Smooth muscle cell of the brain vasculature (primary cell): Measurements from ENCODE around the gene RHD.
"Not testable (repeated sequence)": the region's sequence is repeated elsewhere in the genome, so short reads cannot be mapped to it uniquely, and the experiment has no call there.

ENCODE experiments used
- DNase-seq: peaks from one replicate; pipeline ENCODE4 v3.0.0-alpha.2; 2012; ENCODE audit warnings: low read depth, low spot score

RHD gene

DNA sequence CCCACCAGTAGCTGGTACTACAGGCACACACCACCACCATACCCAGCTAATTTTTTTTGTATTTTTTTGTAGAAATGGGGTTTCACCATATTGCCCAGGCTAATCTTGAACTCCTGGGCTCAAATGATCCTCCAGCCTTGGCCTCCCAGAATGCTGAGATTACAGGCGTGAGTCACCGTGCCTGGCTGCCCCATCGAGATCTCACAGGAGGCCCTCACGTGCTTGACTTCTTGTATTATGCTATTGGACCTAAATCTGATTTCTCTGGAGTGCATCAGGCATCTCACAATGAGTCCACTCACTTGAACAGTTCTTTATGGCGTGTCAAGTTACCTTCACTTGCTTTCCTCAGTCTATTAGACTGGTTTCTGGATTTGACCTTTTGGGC lies 15.7 kb upstream of the RHD start:
- no peak for DNase-seq

DNA sequence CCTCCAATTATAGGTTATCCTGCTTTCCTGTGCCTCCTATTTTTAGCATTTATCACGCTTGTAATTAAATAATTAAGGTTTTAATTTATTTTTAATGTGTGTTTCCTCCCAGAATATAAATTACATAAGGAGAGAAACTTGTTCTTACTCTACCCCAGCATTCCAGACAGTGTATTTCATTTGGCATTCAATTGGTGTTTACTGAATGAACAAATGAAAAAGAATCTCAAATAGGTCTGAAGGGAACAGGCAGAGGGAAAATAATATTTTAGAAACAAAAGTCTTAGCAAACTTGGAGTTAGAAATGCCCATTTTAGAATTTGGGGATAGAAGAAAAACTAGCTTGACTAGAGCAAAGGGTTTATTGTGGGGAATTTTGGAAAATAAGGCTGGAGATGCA lies 15.1 kb upstream of the RHD start:
- DNase-seq, result no peak

DNA sequence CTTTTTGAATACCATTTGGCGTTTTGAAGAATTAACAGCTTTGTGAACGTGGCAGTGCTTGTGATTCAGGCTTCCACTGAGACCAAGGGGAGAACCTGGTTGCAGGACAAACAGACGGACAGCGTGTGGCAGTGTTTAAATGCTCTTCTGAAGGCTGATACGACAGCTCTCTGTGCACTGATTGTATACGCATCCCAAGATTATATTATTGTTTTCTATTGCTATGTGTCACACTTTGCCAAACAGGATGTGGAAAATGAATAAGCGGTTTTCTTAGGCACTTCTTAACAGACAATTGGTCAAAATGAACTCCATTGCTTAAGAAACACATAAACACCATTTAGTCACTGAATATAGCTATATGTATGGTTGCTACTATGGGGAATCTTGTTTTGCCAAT lies 12.5 kb upstream of the RHD start:
- not testable (repeated sequence) for DNase-seq

DNA sequence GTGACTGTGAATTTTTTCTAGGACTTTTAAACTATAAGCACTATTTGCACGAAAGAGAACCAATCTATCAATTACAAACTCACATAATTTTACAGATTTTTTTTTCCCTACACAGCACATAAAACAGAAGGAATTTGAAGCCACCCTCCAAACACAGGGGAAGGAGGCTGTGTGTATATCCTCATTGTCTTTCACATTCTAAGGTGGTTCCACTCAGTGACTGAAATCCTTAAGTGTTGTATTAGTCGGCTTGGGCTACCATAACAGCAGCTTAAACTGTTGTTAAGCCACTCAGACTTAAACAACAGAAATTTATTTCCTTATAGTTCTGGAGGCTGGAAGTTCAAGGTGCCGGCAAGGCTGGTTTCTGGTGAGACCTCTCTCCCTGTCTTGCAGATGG lies 12.0 kb upstream of the RHD start:
- DNase-seq, result not testable (repeated sequence)

DNA sequence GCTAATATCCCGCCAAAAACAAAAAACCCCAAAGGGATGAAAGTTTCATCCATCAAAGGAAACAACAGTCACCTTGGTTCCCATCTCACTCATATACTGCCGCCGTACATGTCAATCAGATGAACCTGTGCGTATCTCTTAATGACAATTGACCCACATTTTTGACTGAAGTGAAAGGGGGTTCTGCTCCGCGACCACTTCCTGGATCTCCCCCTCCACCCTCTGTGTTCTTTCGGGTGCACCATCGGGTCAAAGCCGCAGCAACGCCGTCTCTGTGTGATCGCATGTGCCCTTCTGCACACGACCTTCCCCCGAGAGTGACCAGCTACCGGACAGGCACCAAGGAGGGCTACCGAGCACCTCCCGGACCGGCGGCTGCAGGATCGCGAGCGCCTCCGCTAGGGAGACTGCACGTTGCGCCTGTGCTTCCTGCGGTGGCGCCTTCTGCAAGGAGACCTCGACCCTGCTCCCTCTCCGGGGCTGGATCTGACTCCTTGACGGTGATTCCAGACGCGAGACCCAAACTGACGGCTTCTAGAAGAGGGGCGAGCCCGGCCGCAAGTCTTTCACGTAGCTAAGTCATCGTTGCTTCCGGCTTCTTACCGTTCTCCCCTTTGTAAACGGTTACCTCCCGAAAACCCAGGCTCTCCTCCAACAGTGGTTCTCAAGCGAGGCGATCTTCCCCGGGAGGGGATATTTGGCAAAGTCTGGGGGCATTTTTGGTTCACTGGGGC lies 5.6 kb upstream of the RHD start:
- DNase-seq, result not testable (repeated sequence)

DNA sequence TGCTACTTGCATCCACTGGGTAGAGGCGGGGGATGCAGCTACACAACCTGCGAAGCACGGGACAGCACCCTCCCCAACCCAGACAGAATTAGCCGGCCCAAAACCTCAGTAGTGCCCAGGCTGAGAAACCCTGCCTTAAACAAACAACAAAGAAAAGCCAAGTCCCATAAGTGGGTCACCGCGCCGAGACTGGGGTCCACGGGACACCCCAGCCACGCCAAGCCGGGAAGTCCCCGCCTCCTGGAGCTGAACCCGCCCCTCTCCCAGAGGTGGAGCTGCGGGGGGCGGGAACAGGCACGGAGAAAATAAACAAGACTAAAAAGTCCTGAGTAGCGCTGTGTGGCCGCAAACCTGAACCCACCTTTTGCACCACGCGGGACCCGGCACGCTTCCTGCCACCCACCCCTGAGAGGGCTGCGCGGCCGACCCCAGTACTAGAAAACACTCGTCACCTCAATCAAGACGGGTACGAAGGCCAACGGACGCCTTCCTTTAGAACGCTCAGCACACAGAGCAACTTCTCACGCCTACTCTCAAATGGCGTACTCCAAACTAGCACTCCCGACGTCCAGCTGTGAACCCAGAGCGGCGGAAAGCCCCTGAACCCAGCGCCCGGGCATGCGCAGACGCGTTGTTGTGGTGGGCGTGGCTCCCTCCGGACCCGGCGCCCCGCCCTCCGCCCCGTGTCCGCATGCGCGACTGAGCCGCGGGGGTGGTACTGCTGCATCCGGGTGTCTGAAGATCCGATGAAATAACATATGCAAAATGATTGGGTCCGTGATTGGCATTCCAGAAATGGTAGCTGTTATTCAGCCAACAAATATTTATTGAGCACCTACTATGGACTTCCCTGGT lies 4.8 kb upstream of the RHD start:
- not testable (repeated sequence) for DNase-seq

DNA sequence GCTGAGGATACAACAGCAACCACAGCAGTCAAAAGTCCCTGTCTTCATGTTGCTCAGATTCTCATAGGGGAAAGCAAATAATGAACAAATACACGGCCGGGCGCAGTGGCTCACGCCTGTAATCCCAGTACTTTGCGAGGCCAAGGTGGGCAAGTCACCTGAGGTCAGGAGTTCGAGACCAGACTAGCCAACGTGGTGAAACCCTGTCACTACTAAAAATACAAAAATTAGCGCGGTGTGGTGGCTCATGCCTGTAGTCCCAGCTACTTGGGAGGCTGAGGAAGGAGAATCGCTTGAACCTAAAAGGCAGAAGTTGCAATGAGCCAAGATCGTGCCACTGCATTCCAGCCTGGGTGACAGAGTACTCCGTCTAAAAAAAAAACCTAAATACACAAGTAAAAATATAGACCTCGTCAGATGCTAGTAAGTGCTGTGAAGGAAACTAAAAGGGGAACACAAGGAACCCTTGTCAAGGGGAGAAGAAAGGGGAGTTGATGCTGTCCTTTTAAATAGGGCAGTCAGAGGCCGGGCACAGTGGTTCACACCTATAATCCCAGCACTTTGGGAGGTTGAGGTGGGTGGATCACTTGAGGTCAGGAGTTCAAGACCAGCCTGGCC lies 4.1 kb upstream of the RHD start:
- DNase-seq, result not testable (repeated sequence)

DNA sequence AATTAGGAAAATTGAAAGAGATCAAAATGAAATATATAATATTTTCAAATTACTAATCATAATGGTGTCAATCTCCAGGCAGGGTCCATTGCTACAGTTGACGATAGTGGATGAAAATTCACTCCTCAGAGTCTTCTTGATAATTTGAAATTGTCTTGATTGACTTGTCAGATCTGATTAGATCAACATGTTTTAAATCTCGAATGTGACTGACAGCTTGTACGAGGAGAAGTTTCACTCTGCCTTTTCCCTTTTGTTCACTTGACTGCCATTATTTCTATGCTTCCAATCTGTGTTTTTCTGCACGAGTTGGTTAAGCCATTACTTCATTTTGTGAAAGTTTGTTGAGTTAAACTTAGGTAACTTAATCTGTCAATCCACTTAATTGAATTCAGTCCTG lies 3.3 kb downstream of the RHD start:
- DNase-seq, result not testable (repeated sequence)

DNA sequence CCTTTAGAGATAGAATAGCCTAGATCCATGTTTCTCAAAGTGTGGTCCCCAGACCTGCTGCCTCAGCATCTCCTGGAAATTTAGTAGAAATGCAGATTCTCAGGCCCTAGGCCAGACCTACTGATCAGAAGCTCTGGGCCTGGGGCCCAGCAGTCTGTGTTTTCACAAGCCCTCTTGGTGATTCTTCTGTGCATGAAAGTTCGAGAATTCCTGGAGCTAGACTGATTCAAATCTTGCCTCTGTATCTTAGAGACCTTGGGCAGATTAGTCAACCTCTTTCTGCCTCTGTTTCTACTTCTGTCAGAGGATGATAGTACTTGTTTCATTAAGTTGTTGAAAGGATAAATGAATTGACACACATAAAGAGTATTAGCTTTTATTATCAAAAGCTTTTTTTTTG lies 5.0 kb downstream of the RHD start:
- DNase-seq, result not testable (repeated sequence)

DNA sequence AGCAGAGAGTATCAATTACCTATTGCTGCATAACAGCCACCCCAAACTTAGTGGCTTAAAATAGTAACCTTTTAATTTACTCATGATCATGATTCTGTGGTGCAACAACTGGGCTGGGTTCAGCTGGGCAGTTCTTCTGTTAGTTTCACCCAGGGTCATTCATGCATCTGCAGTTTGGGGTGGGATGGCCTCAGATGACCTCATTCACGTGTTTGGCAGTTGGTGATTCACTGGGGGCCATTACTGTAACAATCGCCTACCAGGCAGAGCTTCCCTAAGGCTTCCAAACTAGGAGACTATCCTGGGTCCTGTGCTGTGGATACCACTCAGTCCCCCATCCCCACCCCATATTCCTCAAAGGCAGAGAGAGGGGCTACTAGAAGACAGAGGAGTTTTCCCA lies 6.0 kb downstream of the RHD start:
- not testable (repeated sequence) for DNase-seq

DNA sequence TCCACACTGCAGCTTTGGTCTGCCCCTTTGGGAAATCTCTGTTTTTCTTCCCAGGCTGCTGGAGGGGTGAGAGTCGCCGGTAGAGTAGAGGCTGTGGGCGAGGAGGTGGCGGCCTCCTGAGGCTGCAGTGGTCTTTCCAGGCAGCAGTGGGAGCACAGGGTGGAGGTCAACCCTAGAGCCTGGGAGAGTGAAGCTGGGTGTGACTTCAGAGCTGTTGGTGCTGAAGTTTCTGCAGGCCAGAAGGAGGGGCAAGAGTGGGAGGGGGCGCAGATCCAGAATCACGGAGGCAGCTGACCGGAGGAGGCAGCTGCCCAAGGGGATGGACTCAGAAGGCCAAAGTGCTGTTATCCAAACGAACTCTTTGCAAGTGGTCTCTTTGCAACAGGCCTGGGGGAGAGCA lies 6.5 kb downstream of the RHD start:
- DNase-seq, result not testable (repeated sequence)

DNA sequence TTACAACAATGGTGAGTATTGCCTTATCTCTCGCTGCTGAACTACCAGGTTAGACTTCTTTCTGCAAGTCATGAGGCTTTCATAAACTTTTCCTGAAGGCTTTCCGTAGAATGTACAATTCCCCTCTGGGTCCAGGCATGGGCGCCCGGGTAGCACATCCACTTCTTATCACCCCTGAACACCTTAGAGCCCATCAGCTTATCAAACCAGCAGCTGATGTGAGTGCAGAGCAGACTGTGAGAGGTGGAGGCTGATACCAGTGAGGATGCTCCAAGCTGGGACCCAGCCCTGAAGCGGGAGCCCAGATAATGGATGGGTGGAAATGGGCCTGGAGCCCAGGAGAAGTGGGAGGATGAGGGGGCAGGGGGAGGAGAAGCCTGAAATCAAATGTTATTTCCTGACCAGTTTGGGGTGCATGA lies 7.4 kb downstream of the RHD start:
- DNase-seq, result not testable (repeated sequence)

DNA sequence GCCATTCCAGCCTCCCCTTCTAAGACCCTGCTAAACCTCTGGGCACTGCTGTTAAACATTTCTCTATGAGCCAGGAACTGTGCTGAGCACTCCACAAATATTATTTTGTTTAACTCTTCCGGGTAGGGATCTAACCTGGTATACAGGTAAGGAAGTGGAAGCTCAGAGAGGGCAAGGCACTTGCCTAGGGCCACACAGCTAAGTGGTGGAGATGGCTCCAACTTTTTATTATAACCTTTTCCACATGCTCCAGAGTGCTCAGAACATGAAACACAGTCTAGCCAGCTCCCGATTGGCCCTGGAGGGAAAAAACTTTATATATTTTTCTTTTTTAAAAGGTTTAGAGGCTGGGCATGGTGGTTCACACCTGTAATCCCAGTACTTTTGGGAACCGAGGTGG lies 13.6 kb downstream of the RHD start:
- not testable (repeated sequence) for DNase-seq

DNA sequence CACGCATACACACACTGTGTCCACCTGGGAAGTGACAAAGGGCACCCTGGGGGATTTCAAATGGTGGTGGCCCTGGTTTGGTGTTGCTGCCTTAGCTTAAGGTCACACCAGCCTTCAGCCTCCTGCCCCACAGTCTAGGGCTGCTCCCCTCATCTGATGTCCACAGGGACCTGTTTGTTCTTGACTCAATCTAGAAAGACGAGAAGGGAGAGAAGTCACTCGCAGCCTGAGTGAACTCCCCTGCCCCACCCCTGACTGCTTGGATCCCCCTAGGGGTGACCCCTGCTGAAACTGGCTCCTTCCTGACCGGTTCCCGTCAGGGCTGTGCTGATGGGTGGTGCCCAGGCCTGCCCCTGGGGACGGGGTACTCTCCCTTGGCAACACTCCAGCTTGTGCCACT lies 14.9 kb downstream of the RHD start:
- not testable (repeated sequence) for DNase-seq

DNA sequence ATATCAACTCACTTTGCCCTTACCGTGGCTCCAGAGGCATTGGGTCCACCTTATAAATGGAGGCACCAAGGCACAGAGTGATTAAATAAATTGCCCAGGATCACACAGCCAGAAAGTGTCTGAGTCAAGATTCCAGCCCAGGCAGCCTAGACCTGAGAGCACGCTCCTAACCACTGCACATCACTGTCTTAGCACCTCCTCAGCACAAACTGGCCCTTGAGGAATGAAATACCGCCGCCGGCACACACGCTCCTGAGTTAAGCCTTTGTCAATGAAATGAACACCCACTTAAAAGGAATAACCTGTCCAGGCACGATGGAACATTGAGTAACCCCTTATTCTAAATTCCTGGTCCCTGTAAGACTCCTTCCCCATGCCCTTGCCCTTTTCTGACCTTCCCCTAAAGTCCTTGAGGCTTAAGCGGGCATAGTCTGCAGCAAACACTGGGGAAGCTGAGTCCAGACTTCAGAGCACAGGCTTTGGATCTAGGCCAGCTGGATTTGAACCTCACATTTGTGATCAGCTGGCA lies 16.3 kb downstream of the RHD start:
- not testable (repeated sequence) for DNase-seq

DNA sequence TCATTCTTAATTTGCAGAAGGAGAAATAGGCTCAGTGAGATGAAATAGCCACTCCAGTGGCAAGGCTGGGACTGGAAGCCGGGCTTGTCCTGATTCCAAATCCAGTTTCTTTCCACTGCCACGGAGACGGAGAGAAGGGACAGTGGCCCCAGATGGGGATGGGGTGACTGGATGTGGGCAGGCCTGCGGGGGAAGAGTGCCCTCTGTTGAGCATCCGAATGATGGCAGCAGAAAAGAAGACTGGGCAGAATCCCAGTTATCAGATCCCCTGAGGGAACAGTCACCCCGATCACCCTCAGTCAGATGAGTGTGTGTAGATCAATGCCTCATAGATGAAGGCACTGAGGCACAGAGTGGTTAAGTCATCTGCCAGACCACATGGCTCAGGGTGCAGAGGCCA lies 17.7 kb downstream of the RHD start:
- DNase-seq, result not testable (repeated sequence)

DNA sequence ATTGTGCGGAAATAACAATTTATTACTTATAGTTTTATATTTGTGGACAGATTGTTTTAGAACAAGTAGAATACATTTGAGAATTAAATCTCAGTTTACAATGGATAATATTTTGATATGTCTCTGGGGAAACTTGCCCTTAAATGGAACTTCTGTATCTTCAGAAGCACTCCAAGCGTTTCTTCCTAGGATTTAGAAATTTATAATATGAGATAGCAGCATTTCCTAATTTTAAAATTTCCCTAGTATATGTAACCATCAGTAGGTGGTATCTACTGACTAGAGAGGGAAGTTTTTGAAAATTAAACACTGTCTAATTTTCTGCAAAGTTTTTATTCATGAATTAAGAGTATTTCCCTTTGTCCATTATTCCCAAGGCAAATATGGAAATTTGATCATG lies 21.1 kb downstream of the RHD start:
- not testable (repeated sequence) for DNase-seq

DNA sequence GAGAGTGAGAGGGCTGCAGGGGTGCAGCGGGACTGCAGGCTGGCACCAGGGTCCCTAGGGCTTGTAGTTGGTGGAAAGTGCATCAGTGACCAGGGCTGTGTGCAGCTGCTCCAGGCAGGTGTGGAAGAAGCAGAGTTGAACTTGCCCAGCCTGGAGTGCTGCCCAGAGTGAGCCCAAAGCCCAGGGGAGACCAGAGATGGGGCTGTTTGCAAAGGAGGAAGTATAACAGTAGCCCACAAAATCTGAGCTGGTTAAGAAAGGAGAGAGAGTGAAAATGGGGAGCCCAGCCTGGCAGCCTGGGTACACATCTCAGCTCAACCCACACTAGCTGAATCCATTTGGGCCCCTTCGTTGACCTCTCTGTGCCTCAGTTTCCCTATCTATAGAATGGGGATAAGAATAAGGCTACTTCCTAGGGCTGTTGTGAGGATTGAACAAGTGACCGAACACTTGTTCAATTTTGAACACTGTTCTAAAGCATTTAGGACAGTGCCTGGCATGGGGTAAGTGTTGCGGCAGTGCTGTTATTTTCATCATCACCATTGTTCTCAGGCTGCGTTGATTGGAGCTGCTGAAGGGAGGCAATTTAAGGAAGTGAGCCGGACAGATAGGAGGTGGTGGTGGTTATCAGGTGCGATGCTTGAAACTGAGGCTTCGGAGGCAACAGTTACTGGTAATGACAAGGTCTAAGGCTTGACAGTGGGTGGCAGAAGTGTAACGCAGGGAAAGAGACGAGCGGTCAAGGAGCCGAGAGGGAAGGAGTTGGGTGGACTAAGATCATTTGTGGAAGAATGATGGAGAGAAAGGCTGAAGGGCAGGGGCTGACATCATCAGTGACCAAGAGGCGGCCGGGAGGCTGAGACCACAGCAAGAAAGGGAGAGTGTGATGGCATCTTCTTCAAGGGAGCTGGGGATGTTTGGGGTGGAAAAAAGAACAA lies 22.8 kb downstream of the RHD start:
- DNase-seq, result not testable (repeated sequence)

DNA sequence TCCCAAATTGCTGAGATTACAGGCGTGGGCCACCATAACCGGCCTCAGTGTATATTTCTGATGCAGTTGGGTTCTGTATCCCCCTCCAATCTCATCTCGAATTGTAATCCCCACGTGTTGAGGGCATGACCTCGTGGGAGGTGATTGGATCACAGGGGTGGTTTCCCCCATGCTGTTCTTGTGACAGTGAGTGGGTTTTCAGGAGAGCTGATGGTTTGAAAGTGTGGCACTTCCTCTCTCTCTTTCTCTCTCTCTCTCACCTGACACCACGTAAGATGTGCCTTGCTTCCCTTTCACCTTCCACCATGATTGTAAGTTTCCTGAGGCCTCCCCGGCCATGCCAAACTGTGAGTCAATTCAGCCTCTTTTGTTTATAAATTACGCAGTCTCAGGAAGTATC lies 24.2 kb downstream of the RHD start:
- not testable (repeated sequence) for DNase-seq

DNA sequence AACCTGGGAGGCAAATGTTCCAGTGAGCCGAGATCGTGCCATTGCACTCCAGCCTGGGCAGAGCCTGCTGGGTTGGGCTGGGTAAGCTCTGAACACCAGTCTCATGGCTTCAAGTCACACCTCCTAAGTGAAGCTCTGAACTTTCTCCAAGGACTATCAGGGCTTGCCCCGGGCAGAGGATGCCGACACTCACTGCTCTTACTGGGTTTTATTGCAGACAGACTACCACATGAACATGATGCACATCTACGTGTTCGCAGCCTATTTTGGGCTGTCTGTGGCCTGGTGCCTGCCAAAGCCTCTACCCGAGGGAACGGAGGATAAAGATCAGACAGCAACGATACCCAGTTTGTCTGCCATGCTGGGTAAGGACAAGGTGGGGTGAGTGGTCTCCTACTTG lies 28.4 kb downstream of the RHD start:
- not testable (repeated sequence) for DNase-seq

DNA sequence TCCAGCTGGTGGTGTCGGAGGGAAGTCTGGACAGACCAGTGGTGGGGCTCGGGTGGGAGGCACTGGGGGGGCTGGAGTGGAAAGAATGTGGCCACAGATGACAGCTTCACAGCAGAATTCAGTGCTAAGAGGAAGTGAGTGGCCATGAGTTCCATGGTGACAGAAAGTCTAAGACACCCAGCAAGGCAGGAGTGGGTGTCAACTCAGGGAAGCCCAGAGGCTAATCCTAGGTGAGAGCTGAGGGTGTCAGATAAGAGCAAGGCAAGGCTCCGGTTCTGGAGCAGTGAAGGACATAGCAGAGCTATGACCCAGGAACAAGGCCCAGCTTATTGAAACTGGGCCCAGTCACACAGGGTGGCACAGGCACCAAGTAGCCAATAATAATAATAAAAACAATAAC lies 30.0 kb downstream of the RHD start:
- DNase-seq, result not testable (repeated sequence)
